NCI-H1694 (cell line): ENCODE measurements around the gene RAI14.

Experiments used
- DNase-seq: peaks from one replicate; lab custom pipeline; 2025; lab: John Stamatoyannopoulos, UW

RAI14 gene

DNA sequence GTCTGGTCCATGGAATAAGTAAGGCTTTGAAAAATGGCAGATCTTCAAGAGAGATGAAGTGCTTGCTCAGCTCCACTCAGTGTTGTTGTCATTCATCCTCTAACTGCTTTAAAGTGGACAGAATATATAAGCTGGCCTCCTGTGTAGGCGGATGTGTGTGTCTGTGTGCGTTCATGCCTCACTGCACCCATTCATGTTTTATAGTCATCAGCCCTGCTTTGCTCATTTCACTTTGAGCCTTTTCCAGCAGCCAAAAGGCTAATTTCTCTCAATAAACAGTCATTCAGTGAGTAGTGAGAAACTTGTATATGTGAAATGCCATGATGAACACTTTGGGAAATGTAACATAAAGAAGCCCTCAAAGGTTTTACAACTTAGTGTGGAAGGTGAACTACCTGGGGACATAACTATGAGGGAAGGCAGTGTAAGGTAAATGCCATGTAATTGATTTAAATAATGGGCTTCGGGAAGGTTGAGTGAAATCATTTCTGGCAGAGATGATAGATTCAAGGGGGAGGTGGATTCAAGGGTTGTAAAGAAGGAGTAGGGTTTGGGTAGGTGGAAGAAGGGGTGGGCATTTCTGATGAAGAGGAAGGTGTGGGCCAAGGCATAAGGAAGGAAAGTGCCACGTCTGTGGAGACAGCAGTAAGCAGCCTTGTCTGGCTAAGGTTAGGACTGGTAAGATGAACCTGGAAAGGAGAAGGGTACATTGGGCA, 198.5 kb downstream of the RAI14 start:
- DNase-seq = no peak

DNA sequence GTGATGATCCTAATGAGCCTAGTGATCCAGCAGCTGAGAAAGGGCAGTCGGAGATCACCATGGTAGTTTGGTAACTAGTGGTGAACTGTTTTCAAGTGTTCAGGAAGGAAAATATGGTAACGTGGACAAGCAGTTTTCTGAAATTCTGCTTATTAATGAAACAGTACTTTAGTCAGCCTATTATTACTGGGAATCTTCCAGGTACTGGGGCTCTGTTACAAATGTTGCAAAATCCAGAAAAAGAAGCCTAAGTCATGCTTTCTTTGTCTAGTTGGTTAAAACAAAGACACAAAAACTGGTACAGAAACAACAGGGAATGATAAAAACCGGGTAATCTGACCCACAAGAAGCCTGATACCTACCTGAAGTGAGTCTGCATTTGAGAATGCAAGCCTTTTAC, 201.0 kb downstream of the RAI14 start:
- no peak for DNase-seq

DNA sequence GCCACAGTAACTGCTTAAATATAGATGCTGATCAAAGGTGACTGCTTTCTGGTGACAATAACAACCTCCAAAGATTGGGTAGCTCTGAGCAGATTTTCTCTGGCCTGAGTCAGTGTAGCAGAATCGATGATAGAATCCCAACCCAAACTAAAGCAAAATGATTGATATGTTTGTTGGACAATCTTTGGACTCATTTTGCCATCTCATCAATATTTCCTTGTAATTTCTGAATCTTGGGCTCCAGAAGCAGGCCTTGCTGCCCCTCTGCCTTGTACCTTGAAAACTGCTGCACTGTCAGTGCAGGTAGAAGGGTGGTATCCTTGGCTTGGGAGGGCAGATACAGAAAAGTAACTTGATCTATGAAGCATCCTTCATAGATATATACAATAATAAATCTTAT, 201.8 kb downstream of the RAI14 start:
- DNase-seq = no peak

DNA sequence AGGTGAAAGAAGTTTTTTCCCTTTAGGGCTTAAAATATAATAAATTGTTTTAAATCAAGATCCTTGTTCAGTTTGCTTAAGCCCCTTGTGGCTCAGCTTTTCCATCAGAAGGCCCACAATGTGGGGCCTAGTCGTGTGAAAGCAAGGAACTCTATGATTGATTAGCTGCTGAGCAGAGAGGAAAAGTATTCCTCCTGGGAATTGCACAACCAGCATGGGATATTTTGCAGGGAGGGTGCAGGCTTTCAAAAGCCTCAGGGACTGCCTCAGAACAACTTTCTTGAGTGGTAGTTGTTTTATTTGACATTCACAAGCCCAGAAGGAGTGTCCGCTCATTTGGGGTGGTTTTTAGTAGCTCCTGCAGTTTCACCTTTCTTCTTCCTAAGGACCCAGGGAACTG, 202.7 kb downstream of the RAI14 start:
- no peak for DNase-seq

DNA sequence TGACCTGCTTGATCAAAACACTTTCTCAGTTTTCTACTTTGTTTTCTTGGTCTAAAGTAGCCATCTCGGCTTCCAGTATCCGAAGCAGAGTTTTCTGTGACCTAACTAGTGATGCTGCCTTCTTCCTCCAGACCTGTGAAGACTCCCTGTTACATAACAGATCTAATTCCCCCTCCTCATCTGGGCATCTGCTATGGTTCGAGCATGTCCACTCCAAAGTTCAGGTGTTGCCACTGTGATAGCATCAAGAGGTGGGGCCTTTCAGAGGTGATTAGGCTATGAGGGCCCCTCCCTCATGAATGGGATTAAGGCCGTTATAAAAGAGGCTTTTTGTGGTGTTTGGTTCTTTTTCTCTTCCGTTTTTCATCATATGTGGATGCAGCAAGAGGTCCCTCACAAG, 203.1 kb downstream of the RAI14 start:
- DNase-seq = no peak

DNA sequence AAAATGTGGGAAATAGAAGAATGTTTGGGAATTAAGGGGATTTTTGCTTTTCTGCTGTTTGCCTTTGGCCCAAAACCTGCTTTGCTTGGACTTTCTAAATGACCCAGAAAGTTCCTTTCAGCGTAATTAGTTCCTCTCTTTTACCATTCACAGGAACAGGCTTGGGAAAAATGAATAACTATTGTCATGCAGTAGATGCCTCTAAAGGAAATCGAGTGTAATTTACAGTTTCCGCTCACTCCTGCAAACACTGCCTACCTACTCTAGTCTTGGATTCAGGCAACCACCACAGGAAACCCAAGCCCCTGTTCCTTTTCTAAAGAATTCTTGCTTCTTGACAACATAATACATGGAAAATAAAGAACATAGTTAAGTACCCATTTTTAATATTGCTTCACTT, 207.8 kb downstream of the RAI14 start:
- DNase-seq = no peak

DNA sequence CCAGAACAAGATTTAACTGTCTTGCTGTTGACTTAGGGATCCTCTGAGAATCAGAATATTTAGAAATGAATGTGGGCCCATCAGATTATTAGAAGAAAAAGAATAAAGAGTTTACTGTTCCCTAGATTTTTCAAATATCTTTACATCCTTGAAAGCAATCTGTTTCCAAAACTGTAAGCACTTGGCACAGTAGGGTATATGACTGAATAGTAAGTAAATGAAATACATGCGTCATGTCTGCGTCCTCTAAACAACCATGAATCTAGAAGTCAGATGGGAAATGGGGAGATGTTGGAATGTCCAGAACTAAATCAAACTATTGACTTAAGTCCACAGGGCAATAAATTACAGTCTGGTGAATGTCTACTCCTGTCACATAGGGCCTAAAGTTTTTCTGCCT, 209.0 kb downstream of the RAI14 start:
- no peak for DNase-seq

DNA sequence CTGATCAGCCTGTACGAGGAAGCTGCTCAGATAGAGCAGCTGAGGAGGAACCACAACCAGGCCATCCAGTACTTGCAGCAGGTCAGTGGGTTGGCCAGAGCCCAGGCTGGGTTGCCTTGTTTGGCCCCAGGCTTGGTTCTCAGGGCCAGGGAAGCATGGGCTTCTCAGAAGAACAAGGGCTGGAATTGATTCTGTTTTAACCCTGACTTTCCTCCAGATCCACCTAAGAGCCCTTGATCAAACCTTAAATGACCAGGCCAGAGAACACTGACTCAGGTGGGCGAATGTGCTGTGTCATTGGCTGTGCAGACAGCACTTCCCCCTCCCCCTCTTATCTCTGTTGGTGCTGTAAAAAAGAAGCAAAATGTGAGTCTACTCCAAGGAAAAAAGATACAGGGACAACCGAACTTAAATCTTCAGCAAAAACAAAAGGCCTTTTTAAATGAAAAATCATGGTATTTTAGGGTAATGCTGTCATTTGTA, 210.9 kb downstream of the RAI14 start:
- DNase-seq = no peak

DNA sequence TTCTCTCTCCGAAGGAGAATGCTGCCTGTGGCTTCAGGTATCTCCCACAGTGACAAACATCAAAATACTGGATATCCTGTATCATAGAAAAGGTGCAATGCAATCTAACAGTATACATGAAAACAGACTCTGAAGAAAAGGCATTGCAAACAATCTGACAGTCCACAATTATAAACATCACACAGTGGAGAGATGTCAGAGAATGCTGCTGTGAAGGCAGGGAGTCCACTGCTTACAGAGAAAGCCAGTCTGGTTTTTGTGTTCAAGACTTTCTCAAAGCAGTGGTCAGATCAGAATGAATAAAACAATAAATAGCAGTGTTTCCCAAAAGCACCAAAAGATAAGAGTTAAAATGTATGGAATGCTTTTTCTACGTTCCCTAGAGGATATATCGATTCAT, 211.5 kb downstream of the RAI14 start:
- DNase-seq = no peak

DNA sequence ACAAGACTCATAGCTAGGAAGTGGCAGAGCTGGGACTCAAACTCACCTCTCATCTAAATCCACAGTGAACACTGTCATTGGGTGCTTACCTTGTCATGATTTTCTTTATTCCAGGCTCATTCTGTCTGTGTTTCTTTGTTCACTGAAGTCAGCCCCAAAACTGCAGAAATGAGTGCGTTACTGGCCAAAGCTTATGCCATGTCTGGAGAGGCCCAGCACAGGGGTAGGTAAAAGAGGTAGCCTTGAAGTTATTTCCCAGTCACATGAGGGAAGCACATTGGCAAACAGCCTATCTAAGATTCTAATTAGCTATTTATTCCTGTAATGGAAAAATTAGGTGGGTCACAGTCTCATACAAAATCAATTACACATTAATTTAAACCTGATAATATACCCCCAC, 212.7 kb downstream of the RAI14 start:
- no peak for DNase-seq

DNA sequence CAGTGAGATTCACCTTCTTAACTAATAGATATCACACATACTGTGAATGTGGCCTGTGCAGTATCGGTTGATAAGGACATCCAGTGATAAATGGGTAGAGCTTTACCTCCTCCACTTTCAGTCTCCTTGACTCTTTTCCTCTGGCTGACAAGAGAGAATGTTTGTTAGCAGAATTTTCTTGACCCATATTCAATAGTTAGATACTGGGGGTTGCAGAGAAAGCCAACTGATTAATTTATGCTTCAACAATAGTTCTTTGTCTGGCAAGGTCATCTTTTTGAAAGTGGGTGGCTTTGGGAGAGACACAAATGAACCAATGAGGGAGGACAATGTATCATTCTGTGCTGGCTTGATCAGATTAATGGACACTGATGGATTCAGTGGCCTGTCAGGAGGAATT, 213.1 kb downstream of the RAI14 start:
- DNase-seq = no peak

DNA sequence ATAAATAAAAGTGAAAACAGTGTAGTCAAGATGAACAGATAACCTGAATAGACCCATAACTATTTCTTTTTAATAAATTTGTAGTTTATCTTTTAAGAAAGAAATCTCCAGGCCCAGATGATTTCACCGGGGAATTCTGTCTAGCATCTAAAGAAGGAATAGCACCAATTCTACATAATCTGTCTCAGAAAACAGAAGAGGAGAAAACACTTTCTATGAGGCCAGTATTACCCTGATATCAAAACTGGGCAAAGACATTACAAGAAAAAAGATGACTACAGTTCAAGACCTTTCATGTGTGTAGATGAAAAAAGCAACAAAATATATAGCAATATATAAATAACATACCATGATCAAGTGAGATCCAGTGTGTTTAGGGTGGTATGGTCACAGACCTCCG, 214.3 kb downstream of the RAI14 start:
- DNase-seq = no peak

DNA sequence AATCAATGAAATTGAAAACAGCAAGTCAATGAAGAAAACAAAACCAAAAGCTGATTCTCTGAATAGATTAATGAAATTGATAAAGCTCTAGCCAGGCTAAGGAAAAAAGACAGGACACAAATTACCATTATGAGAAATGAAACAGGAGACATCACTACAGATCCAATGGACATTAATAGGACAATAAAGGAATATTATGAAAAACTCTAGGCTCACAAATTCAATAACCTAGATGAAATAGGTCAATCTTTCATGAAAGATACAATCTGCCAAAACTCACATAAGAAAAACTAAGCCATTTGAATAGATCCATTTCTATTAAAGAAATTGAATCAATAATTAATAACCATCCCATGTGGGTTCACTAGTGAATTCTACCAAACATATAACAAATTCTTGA, 220.1 kb downstream of the RAI14 start:
- DNase-seq = no peak

DNA sequence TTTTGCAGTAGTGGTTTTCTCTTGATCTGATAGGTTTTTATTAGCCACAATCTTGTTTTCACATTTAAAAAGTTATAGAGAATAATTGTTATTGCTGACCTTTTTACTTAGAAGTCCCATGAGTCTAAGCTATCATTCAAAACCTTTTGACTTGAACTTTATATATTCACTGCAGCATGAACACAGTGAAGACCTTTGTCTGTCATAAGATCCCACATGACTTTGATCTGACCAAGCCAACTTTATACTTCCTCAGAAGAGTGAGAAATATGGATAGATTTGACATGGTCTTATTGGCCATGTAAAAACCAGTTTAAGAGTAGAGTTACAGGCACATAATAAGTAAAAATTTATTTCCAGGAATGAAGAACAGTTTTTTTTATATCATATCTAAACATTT, 225.1 kb downstream of the RAI14 start:
- no peak for DNase-seq
